Activated CD4-positive, alpha-beta T cell treated with anti-CD3 and anti-CD28 coated beads, Interleukin-10, Interleukin-2, amounts not matched to agents 100 ng/mL and 50 ng/mL, durations not matched to agents 16 hours and 8 hours (primary cell): ENCODE results near the gene PRSS38.

Experiments
- DNase-seq: peaks from one replicate; pipeline ENCODE4 v3.0.0-alpha.2; 2020

Gene PRSS38

GRCh38 chr1:227815468-227816409 is at the start of gene PRSS38:
Gene PRSS38, plus strand, starts transcription at chr1:227815675. Its CDS starts 42 bp downstream, at chr1:227815717.
- no peak for DNase-seq

GRCh38 chr1:227766015-227766634 is 49.4 kb upstream of the PRSS38 start:
- peak; percentile 92 for DNase-seq

DNA sequence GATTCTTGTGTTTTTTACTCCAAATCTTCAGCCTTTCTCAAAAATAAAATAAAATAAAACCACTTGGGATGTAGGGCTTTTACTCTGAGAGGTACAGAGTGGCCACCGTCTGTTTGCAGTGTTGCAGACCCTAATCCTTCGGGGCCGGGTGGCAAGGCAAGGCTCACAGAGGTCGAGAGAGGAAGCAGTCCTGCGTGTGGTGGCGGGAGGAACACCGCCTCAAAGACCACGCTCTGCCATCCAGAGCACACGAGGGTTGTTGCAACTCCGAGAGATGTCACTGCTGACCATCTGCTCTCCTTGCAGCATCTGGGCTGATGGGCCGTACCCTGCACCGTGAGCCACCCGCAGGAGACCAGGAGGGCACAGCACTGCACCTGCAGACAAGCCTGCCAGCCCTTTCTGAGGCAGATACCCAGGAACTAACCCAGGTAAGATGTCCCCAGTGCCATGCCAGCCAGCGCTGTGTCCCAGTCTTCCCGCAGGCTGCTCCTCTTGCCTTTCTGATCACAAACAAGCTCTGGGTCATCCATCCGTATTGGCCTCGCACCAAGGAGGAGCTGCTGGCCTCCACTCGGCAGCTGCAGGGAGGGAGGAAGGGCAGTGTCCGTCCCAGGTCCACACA is 48.7 kb upstream of the PRSS38 start:
- no peak for DNase-seq

- DNase-seq: no peak
Observed at GRCh38 chr1:227767401-227768124, 47.9 kb upstream of the PRSS38 start.

- no peak for DNase-seq
Observed at GRCh38 chr1:227768125-227768439, 47.4 kb upstream of the PRSS38 start.

DNA sequence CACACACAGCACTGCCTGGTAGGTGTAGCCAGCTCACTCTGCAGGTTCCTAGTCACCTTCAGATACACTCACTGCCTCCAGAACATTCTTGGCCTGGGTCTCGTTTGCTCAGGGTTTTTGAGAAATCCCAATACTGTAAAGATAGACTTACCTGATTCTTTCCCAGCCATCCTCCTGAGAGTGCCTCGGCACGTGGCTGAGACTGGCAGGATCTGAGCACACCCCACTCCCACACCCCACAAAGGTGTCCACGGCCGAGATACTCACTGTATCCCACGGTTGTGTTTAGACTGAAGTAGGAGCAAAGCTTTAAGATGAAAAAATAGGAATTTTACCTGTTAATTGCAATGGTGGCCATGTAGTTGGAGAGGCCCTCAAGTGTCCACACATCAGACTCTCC is 46.8 kb upstream of the PRSS38 start:
- no peak for DNase-seq

DNA sequence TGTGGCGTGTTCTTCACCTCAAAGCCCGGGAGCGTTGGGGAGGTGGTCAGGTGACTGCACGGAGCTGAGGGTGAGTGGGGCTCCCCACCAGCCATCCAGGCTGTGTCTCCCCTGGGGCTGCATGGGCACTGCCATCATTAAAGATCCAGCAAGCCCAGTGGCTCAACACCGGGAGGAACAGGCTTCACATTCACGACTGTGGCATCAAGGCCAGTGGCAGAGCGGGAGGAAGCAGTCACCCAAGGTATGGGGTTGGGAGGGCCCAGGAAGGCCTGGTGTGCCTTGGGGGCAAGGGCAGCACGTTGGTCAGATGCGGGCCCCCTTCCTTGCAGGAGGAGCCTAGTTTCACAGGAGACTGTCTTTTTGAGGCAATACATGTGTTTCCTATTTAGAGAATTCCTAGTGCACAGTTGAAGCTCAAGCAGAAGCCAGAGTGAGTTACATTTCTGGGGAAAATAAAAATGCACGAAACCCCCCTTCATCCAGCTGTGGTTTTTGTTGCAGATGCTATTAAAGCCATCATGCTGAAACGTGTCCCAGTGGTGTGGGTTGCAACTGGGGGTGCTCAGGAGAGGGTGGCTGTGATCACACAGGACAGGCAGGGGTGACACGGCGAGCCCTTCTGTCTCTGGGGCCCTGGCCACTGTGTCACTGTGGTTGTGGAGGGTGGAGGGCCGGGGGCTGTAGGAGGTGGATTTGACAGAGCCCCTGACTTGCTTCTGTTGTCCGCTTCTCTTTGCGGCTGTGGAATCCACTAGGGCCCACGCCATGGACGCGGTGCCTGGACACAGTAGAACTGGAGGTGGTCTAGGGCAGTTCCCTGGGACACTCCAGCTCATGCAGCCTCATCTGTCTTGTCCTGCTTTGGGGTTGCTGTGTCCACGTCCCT is 46.2 kb upstream of the PRSS38 start:
- no peak for DNase-seq

DNA sequence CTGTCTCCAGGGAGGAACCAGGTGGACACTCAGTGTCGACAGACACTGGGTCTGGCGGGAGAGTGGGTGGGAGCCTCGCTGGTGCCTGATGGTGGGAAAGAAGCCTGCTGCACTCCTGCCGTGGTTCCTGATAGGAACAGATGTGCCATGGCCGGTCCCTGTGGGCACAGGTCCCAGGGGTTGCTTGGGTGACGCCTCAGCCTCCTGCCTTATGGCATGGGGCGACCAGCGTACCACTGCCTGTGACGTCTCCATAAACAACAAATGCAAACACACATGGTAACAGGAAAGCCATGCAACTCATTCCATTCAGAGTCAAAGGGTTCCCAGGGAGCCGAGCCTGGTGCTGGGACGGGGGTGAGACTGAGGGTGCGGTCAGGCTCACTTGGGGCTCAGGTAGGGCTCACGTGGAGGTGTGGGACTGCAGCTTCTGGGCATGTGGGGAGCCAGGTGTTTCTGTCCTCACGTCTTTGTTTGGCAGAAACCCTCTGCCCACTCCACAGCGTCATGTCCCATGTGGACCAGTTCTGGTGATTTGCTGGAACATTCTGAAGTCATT is 45.5 kb upstream of the PRSS38 start:
- no peak for DNase-seq

DNA sequence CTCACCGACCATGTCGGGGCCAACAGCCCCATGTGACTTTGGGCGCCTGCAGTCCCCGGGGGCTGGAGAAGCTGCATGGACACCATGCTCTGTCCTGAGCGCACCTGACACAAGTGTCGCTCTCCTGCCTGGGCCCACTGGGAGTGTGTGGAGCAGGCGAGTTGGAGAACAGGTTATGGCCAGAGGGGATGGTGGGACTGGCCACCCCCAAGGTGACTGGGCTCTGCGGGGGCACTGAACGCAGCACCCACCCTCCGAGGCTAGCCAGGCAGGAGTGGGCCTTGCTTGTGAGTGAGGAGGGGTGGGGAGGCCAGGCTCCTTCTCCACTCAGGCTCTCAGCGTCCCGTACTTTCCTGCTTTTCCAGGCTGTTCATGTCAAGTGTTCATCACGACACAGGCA is 44.7 kb upstream of the PRSS38 start:
- no peak for DNase-seq

DNA sequence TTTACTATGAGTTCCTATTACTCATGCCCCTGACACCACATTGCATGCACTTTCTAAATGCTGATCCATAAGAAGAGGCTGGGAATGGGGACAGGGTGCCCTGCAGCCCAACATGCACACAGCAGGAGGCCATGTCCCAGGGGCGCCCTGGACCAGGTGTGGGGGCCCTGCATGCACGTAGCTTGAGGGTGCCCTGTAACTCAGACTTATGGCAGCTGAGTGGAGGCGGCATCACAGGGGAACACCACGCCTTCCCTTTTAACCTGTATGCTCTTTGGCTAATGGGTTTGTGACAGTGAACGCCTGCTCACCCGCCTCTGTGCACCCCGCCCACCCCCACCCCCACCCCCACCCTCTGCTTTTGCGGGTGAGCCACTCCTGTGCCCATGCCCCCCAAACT is 44.1 kb upstream of the PRSS38 start:
- DNase-seq: no peak

GRCh38 chr1:227771771-227772170 is 43.7 kb upstream of the PRSS38 start:
- no peak for DNase-seq

DNA sequence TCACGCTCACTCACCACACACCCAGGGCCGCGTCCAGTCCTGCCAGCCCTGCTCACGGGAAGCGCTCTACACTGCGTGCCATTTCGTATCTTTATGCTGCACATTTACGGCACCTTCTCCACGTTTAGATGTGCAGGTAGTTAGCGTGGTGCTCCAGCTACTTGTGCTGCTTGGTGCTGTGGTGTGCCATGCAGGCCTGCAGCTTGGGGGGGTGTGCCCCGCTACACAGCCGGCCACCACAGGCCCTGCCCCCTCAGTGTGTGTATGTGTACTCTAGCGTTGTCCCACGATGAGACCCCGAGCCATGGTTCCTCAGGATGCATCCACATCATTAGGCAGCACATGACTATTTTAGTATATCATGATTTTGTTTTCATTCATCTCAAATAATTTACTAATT is 41.9 kb upstream of the PRSS38 start:
- DNase-seq: no peak

GRCh38 chr1:227774051-227774731 is 41.3 kb upstream of the PRSS38 start:
- peak; percentile 49 for DNase-seq

DNA sequence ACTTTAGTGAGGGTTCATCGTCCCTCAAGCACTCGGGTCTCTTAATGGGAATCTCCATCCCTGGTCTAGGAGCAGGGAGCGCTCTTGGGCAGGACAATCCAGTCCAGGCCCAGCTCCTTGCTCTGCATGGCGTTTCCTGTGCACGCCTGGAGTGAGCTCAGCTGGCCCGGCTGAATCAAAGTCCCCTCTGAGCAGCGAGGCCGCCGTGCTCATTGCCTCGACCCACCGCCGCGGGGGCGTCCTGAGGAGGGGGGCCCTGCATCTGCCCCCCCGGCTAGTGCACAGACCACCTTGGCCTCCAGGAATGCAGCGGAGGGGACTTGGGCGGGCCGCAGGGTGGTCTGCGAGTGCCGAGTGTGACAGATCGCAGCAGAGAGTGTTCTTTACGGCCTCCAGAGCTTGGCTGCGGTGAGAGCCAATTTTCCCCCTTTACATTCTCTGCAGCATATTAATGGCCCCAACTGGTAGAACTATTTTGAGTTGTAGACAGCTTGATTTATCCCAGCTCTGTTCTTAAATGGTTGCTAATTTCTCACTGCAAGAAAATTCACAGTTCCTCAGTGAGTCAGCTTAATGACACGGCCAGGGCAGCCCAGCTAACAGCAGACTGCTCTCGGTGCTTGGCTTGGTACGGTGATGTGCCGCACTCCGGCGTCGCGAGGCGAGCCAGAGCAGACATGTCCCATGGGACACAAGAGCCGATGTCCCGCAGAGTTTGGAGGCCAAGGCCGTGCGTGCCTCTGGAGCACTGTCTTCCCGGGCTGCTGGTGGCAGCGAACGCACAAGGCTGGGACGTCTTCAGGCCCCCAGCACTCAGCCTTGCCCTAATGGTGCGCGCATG is 40.4 kb upstream of the PRSS38 start:
- no peak for DNase-seq

DNA sequence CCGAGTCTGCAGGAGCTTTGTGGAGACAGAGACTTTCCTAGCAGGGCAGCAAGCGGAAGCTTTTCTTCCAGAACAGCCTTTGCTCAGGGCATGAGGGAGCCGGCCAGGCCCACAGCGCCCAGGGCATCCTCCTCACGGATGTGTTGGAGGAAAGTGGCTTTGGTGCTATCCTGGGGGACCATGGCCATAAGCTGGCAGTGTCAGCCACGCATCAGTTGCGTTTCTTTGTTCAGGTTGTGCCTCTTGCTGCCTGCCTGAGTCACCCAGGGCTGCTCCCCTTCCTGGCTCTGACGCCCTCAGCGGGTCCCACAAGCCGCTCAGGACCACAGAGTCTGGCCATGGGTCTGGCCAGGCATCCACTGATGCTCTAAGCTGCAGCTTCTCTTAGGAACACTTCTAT is 39.6 kb upstream of the PRSS38 start:
- DNase-seq: no peak

- no peak for DNase-seq
Observed at GRCh38 chr1:227776331-227776771, 39.1 kb upstream of the PRSS38 start.

DNA sequence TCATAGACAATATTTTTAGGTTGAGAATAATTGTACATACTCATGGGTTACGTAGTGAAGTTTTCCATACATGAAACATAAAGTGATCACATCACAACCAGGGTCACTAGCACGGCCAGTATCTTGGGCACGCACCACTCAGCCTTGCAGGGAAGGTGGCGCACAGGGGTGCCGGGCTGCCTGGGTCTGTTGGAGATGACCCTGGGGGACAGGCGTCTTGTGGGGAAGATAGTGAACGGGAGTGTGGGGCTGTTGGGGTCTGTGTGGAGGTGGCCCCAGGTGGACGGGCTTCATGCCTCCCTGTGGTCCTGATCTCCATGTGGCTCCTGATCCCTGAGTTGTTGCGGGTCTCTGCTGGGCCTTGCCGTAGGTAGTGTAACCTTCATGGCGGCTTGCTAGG is 38.3 kb upstream of the PRSS38 start:
- no peak for DNase-seq

GRCh38 chr1:227777646-227778045 is 37.8 kb upstream of the PRSS38 start:
- DNase-seq: no peak

DNA sequence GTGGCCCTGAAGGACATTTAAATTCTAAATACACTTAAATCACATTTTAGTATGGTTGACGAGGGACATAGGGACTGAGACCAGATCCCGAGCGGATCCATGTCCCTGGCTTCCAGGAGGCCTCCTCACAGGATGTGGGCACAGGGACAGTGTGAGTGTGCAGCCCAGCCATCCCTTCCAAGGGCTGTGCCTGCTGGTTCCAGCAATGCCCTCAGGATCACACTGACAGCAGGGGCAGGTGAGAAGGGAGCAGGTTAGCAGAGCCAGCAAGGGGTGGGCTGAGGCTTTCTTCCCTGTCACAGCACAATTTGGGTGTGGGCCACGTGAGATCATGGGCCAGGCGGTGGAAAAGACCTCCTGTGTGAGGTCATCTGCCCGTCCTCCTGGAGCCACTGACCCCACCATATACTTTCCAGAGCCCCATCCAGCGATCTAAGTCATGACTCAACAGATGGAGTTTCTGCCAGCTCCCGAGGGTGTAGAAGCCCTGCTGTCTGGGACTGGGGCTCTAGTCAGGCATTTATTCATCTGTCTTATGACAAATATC is 37.0 kb upstream of the PRSS38 start:
- no peak for DNase-seq

GRCh38 chr1:227779021-227779441 is 36.4 kb upstream of the PRSS38 start:
- no peak for DNase-seq
